NCI-H748 (cell line): ENCODE results near the gene AK5.

Source experiments
- DNase-seq: peaks from one replicate; lab custom pipeline; 2025; ENCODE audit not compliant: unreplicated experiment; lab: John Stamatoyannopoulos, UW

Gene AK5

GRCh38 chr1:77348549-77348948 lies 66.7 kb downstream of the AK5 start:
- no peak for DNase-seq

DNA sequence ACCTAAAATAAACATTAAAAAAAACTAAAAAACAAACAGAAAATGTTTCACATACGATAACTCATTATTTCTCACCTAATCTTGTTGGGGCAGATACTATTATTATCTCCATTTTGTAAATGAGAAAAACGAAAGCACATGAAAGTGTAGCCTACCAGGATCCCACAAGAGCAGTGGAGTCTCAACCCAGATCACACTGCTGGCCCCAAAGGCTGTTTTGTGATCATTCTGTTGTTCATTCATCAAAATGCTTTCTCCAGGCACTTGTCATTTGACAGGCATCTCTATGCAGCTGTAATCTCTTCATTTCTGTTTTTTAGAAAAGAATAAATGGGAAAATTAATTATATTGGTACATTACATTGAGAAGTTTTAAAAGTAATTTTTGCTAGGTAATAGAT lies 67.5 kb downstream of the AK5 start:
- DNase-seq, result no peak

DNA sequence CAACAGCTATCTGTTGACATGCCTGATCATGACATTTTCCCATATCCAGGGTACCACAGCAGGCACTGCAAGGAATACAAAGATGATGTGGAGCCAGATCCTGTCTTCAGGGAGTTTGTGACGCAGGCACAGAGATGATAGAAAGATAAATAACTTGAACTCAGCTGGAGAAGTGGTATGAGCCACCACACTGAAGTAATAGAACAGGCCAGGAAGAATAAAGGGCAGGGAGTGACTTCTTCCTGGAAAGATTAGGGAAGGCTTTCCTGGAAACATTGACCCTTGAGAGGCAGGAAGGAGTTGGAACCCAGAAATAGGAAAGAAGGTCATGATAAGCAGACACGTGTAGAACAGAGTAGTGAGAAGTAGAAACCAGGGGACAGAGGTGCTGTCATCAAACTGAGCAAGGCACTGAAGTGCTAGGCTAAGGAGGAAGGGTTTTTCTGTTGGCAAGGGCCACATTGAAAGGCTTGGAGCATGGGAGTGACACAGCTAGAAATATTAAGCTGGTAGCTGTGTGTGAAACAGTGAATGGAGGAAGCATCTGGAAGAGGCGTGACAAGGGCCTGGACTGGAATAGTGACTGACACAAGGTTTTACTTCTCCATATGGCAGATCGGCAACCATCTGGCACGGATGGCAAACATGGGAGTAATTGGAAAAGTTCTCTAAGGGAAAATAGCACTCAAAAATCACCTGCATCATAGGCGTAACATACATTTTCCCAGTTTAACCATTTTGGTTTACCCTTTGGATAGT lies 68.4 kb downstream of the AK5 start:
- DNase-seq, result no peak

DNA sequence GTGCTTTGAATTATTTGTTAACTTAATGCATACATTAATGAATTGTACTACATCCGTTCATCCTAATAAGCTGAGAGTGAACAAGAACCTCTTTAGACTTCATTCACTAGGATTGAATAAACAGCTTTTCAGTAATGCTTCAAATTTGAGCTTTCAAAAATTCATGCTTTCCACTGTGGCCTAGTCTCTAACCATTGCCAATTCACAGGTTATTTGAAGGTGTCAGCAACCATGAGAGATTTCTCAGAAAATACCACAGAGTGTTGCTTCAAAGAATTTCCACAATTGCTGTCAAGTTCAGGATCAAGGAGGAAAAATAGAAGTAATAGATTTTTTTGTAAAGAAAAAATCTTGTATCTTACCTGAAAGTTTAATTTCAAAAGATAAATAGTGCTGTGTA lies 72.7 kb downstream of the AK5 start:
- no peak for DNase-seq

DNA sequence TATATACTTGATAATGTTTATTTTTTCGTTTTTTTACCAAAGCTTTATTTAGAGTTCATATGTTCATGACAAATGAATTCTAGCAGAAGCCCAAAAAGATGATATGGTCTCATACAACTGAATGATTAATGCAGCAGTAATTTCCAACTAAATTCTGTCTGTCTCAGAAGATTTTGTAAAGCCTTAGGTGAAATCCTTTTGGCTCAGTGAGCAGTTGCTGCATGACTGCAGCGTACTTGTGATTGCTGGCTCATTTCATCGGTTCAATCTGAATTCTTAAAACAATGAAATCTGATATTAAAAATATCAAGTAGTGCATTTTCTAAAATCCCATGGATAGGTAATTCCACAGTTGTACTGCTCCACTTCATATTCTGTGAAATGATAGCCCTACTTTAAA lies 73.2 kb downstream of the AK5 start:
- no peak for DNase-seq

GRCh38 chr1:77356136-77356535 lies 74.3 kb downstream of the AK5 start:
- no peak for DNase-seq

DNA sequence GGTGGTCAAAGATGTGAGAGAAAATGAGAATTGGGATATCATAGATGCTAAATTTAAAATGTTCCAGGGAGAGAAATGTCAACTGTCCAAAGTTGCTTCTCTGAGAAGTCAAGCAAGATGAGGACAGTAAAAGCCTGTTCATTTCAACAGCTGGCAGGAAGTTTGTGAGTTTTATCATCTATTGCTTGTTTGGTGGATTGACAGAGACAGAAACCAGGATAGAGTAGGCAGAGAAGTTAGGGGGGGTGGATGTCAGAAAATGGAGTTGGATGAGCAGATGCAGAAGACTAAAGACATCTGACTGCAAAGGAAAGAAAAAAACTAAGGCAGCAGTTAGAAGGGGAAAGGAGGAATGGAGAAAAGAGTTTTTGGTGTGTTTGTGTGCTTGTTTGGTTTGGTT lies 78.4 kb downstream of the AK5 start:
- DNase-seq, result no peak

DNA sequence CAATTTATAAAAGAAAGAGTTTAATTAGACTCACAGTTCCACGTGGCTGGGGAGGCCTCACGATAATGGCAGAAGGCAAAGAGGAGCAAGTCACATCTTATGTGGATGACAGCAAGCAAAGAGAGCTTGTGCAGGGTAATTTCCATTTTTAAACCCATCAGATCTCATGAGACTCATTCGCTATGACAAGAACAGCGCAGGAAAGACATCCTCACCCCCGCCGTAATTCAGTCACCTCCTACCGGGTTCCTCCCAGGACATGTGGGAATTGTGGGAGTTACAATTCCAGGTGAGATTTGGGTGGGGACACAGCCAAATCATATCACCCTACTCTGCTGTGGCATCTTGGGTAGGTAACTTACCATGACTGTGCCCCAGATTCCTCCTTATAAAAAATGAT lies 79.8 kb downstream of the AK5 start:
- no peak for DNase-seq

DNA sequence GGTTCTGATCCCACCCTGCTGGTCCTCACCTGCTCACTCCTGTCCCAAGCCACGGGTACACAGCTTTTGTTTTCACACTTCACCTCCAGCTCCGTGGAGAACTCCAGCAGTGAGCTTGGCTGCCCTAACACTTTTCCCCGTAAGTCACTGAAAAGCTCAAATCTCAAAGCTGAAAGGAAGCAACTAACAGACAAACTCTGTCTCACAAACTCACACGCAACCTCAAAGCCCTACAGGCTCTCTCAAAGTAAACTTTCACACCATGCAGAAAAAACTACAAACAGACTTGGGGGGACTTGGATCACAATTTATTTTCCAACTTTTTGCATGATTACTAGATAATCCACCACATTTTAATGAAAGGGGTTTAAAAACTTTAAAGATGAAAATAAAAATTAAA lies 88.3 kb downstream of the AK5 start:
- DNase-seq, result no peak

DNA sequence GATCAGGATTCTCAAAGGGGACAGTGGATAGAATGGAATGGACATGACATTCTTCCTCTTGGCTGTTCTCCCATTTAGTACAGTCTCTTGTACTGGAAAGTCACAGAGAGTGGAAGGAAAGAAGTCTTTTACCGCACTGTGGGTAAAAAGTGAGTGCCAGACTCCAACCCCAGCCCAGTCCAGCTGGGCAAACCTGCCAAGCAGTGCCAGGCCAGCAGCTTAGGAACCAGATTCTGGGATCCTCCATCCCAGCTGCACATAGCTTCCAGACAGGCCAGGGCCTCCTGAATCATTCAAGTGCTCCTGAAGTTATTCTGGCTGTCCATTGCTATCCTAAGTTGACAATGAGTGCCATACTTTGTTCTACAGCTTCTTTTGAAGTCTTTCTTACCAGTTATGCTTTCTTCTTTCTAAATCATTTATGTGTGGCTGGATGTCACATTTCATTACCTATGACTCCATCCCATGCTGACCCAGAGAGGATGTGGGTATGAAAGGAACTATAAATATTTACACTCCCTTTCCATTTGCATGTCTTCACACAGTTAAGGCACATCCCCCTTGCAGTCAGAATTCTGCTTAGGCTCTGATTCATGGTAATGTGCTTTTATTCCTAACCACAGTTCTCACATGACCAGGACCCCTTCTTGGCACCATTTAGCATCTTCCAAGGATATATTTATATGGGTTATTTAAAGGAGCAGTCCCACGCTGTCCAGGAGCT lies 88.9 kb downstream of the AK5 start:
- no peak for DNase-seq

GRCh38 chr1:77371396-77371795 lies 89.6 kb downstream of the AK5 start:
- no peak for DNase-seq

GRCh38 chr1:77373702-77374101 lies 91.9 kb downstream of the AK5 start:
- DNase-seq, result no peak

DNA sequence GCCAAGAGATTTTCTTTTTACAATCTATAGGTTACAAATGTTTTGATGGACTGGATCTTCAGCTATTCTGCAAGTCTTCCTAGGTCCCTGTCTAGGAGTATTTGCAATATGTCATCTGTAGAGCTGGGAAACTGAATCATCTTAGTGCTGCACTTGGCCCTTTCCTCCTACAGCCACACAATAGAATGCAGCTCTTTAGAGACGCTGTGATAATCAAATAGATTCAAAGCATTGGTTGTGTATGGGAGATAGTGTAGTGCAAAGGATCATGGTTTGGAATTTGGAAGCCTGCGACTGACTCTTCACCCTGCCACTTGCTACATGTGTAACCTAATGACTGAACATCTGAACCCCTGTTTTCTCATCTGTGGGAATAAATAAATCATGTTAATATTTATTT lies 93.7 kb downstream of the AK5 start:
- no peak for DNase-seq

- DNase-seq, result no peak
Measured at GRCh38 chr1:77375990-77376389, 94.2 kb downstream of the AK5 start.

DNA sequence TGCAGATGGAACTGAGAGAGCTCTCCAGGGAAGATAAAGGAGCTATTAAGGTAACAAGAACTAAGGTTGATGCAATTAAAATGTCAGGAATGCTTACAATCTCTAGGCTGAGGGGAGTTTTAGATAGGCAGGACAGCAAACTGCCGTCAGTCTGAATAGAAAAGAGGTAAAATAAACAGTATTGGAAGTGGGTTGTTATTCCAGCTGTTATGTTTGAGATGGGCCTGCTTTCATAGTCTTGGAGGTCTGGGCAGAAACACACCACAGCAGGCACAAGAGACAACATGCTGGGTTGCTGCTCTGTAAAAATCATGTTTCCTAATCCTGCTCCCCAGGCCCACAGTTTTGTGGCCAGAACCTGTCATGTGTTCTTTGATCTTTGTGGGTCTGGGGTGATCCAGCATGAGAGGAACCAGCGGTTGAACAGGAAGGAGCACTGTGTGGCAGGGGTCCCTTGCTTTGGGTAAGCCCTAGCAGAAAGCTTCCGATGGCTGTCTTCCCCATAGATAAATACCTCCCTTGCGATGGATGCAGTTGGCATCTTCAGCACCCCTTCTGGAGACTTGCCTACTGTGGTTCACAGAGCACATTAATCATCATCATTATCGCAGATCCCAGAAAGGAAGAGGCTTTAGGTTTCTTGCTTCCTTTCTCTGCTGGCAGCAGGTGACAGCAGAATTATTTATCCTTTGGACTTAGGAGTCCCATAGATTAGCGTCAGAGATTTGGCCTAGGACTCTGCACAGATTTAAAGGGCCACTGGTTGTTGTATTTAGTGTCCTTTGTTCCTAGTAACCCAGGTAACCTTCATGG lies 97.1 kb downstream of the AK5 start:
- DNase-seq, result no peak

DNA sequence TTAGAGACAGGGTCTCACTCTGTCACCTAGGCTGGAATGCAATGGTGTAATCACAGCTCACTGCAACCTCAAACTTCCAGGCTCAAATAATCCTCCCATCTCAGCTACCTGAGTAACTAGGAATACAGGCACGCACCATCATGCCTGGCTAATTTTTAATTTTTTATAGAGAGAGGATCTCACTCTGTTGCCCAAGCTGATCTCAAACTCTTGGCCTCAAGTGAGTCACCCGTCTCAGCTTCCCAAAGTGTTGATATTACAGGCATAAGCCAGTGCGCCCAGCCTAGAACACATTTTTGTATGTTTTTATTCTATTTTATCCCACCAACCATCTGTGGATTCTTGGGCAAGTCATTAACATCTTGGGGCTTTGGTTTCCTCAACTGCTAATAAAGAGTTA lies 100.5 kb downstream of the AK5 start:
- DNase-seq, result no peak

- no peak for DNase-seq
Measured at GRCh38 chr1:77383236-77383635, 101.4 kb downstream of the AK5 start.

DNA sequence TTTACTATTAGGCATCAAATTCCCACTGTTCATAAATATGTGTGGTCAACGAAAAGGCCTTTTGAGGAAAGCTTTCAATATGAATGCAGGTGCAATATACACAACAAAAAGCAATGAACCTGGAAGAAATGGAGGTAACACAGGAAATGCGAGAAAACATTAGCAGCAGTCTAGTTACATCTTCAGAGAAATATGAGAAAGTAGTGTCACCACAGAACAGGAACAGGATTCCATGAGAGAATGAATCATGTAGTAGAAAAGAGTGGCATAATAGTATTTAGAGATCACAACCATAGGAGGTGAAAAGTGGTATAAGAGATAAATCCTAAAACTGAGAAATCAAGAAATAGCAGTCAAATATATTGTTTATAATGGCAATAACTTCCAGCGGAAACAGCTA lies 103.7 kb downstream of the AK5 start:
- DNase-seq, result no peak

GRCh38 chr1:77386276-77386675 lies 104.5 kb downstream of the AK5 start:
- DNase-seq, result no peak

DNA sequence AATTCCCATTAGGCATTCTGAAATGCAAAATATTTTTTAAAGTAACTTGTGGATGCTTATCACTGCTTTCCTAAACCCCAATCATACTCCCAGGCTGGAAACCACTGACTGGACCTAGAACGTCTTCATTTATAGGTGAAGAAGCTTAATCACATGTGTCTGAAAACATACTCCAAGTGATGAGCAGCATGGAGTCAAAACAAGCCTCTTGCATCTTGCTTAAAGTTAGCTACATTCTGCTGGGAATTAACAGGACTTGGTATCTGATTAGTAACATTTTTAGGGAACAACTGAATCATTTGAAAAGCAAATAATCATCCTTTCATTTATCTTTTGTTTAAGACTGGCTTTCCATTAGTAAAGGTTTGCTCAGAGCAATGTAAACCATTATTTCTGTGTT lies 105.7 kb downstream of the AK5 start:
- DNase-seq, result no peak

DNA sequence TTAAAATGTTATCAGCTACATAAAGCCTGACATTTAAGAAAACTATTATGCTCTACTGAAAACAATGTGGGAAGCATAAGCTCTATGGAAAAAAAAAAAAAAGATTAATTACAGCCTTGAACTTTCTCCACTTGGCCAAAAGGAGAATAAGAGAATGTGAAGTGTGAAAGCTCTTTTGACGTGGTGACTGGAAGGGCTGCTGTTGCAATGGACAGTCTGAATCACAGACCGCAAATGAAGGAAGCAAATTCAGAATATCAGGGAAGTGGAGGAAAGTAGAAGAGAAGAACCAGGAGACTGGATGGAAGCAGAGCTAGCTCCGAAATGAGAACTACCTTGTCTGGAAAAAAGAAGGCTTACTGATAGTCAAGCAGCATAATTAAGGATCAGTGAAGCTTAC lies 106.8 kb downstream of the AK5 start:
- DNase-seq, result no peak

- no peak for DNase-seq
Measured at GRCh38 chr1:77392486-77392885, 110.7 kb downstream of the AK5 start.
